Stimulated activated CD4-positive, alpha-beta T cell treated with anti-CD3 and anti-CD28 coated beads, Interleukin-4, amount 100 ng/mL, for 24 hours (primary cell): ENCODE measurements around the gene HTR4.

Source experiments
- DNase-seq: peaks from one replicate; pipeline ENCODE4 v3.0.0-alpha.2; 2020

Gene HTR4

DNA sequence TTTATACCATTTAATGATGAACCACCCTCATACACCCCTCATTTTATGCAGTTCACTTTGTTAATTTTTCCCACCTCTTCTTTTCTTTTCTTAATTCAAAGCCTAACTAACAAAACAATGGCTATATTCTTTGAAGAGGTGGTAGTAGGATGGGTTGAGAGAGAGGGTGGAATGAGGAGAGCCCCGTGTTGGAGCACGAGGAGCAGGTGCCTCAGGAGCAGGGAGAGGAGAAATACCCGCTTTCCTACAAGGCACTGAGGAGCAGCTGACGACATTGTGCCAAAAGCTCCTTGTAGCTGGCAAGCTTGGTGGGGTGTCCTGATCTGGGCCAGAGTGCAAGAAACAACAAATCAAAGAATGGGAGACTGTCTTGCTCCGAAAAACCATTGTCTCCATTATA lies 129.6 kb downstream of the HTR4 start:
- DNase-seq: no peak

DNA sequence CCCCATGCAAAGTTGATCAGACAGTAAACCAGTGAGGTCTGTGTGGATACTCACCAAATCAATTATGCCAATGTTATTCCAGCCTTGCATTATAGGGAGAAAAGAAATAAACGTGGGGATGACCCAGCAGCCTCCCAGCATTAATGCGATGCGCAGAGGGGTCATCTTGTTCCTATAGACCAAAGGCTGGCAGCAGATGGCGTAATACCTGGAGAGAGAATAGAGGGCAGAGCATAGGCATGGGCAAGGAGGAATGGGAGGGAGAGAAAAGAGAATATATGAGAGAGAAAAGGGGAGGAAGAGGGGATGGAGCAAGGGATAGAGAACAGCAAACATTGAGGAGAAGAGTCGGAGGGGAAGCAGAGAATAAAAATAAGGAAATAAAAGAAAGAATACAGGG lies 131.2 kb downstream of the HTR4 start:
- DNase-seq: no peak

DNA sequence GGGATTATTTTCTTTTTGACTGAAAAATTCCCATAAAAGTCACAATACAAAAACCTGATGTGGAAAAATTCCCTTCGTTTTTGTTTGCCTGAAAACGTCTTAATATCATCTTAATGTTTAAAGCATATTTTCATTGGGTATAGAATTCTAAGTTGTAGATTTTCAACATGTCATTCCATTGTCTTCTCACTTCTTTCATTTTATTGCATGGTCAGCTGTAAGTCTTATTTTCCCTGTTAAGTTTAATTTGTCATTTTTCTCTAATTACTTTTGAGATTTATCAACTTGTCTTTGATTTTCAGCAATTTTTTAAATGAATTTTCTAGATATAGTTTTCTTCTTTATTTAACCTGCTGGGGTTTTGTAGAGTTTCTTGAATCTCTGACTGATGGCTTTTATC lies 138.9 kb downstream of the HTR4 start:
- no peak for DNase-seq

DNA sequence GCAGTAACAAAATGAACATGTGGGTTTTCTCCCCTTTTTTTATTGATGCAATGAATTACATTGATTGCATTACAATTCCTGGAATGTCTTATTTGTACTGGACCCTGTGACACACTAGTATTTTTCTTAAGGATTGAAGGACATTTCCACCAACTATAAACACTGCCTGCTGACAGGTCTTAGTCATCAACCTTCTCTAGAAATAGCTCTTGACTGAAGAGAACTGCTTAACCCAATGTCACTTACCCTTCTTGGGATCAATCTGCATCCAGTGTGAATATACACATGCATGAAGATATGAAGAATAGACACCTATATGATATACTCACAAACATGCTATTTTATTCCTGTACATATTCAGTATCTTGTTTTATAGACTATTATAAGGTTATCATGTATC lies 140.0 kb downstream of the HTR4 start:
- DNase-seq: no peak

DNA sequence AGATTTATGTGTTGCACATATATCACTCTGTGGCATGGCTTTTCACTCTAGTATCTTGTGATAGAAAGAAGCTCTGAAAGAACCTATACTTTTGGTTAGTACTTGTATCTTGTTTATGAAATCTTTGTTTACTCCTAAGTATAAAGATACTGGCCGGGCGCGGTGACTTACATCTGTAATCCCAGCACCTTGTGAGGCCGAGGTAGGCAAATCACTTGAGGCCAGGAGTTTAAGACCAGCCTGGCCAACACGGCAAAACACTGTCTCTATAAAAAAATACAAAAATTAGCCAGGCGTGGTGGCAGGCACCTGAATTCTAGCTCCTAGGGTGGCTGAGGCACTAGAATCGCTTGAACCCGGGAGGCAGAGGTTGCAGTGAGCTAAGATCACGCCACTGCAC lies 141.8 kb downstream of the HTR4 start:
- DNase-seq: no peak

DNA sequence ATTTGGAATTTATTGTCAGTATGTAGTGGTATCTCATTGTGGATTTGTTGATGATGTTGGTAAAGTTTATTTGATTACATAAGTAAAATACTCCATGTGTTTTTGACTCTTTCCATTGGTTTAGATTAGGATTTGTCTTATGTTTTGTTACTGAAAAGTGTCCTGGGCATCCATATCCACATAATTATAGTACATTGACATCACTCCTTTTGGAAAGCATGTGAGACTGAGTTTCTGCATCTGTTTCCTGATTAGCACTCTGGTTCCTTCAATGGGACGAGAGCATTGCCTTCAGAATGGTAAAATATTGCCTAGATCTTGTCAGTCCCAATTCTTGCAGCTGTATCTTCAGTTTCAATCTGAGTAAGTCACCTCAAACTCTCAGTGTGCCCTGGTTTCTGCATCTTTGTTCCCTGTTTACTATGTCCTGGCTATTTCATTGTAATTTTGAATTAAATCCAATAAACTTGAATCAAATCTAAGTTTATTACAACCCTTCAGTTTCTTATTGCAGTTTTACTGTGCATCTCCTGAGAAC lies 142.4 kb downstream of the HTR4 start:
- no peak for DNase-seq

DNA sequence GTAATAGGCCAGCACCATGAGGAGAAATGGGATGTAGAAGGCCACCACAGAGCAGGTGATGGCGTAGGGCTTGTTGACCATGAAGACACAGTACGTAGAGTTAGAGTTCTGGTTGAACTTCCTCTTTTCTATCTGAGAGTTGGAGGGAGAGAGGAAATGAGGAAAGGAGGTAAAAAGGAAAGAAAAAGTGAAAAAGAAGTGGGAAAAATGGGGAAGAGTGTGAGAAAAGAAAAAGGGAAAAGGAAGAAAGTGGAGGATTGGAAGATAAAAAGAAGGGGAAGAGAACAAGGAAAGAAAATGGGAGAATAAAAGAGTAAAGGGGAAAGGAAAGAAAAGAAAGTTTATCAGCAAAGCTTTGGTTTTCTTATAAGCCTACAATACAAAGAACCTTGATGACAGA lies 144.4 kb downstream of the HTR4 start:
- DNase-seq: no peak

DNA sequence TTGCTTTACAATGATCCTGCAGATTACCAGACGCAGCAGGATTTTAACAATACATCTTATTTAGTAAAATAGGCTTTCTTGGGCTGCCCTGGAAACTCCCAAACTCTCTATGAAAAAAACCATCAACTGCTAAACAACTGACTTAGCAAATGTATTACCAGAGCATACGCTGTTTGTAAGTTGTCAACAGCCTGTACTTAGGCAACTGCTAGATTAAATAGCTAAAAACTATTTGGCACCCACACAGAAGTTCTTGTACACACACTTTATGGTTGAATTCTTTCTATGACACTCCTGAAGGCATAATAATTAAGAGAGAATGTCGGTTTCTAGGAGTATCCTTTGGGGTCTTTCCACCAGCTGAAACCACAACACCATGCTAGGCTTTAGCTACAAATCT lies 146.7 kb downstream of the HTR4 start:
- DNase-seq: no peak

DNA sequence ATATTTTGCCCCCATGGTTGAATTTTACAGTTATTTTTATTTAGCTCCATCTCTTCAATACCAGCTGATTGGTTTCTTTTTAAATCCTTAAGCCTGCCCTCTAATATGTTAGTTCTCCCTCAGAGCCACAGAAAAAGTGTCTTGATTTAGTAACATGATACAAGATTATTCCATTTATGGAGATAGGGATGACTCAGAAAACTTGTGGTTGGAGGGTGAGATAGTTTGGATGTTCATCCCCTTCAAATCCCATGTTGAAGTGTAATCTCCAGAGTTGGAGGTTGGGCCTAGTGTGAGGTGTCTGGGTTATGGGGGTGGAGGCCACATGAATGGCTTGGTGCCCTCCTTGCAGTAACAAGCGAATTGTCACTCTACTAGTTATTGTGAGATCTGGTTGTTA lies 154.9 kb downstream of the HTR4 start:
- no peak for DNase-seq

DNA sequence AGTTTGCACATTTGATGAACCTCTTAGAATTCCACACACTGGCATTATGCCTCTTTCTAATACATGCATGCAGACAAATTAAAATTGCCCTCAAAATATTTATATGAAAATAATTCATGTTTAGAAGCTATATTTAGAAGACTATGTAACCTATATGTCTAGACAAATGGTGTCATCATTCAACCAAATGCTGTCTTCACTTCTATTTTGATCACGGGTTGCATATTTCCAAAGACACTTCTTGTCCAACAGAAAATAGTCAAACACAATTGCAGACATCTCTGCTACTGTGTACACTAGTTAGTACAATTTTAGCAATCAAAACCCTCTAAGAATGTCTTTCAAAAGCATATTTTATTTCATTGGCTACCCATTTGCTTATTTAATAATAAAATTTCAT lies 156.6 kb downstream of the HTR4 start:
- no peak for DNase-seq

DNA sequence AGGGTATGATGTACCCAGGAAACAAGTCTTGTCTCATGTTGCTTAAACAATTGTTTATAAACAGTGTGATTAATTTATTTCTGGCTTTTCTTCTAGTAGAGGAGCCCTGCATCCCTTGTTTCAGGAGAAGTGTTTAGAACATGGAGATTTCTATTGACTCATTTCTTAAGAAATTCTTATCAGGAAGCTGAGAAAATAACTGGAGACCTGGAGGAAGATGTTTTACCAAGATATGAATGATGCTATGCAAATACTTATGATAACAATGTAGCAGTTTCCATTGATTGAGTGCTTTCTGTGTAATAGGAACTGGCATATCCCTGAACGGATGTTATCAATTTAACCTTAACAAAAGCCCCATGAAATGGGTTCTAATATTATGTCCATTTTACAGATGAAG lies 162.0 kb downstream of the HTR4 start:
- no peak for DNase-seq

DNA sequence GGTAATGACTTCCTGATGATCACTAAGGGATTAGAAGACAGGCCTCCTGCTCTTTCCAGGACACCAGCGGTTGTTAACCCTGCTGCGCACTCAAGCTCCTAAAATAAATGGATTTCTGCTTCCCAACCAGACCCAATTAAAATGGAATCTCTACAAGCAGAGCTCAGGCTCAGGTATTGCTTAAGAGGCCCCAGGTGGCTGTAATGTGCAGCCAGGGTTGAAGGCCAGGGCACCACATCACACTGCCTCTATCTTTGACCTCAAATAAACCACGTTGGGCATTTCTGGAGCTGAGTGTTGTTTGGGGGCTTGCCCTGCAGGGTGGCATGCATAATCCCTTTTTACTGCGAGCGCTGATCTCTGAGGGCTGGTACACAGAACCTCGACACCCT lies 162.5 kb downstream of the HTR4 start:
- DNase-seq: no peak

DNA sequence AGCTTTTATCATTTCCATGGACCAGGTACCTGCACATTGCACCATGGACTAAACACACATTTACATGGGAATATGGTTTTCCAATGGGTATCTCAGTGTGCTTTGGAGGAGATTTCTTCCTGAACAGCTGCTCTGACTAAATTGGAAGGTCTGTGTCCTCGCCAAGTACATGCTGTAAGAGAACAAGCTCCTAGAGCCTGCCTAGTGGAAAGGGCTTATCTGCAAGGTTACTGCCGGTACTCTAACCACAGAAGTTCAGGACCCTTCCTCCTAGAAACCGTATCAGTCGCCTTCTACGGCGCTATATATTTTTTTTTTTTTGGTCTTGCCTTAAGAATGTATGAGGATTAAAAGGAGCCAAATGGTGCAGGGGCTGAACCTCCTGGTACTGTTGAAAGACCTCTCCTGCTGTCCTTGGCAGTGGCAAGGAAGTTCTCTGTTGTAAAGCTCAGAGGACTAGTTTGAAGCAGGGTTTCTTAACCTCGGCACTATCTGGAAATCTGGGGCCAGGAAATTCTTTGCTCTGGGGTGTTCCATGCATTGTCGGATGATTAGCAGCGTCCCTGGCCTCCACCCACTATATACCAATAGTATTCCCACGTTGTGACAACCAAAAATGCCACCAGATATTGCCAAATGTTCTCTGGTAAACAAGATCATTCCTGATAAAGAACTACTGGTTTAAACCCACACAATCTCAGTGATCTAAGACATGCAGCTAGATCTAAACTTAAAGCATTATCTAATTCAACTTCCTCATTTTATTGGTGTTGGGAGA lies 163.1 kb downstream of the HTR4 start:
- no peak for DNase-seq

DNA sequence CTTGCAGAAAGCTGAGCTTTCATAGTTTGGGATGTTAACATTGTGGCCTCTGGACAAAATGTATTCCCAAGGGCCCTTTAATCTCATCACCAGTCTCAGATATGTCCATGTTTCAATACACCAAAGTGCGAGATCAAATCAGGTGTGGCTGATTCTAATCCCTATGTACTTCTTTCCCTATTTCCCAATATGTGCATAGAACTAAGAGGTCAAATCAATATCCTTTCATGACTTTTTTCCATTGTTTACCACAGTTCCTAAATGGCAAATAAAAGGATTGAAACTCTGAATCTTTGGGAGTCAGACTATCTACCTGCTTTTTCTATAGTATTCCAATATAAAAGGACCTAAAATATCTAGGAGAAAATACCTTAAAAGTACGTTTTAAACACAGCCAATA lies 165.6 kb downstream of the HTR4 start:
- no peak for DNase-seq

DNA sequence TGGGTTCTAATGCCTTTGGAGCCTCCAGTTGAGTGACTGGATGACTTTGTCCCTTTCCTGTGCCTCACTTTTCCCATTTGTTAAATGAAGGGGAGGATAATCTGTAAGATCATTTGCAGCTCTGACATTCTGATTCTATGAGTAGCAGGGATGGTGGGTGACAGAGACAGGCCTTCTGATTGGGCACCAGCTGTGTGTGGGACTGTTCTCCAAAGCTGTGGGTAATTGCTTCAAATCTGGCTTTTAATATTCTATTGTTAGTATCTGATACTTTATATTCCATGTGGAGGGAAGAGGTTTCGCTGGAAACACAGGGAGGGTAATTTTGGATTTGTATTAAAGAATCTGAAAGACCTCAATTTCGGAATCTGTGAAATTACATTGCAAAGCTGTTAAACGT lies 167.9 kb downstream of the HTR4 start:
- DNase-seq: no peak

DNA sequence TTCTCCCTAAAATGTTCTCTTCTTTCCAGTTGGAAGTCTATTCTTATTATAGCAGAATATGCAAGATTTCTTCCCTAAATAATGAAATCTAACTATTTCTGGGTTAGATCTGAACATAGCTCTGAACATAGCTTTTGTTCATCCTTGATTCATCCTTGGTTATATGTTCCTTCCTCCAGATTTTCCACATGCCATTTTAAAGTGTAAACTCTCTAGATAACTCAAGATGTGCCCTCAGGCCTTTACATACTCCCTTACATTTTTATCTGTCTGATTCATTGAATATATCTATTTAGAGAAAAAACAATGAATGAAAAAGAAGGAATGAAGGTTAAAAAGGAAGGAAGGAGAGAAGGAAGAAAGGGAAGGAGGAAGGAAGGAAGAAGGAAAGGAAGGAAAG lies 169.7 kb downstream of the HTR4 start:
- DNase-seq: no peak

DNA sequence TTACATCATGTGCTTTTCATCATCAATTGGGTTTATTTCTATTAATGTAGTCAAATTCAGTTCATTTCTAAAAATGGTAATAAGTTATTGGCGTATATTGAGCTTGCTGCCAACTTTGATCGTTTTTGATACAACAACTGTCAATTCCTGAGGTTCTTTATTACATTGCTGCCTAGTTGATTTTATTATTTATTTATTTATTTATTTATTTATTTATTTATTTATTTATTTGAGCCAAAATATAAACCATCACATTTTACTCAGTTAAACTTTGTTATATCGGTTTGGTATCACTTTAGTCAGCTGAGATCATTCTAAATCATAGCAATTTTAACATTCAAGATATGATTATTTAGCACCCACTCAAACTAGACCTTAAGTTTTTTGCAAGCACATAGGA lies 170.6 kb downstream of the HTR4 start:
- no peak for DNase-seq

DNA sequence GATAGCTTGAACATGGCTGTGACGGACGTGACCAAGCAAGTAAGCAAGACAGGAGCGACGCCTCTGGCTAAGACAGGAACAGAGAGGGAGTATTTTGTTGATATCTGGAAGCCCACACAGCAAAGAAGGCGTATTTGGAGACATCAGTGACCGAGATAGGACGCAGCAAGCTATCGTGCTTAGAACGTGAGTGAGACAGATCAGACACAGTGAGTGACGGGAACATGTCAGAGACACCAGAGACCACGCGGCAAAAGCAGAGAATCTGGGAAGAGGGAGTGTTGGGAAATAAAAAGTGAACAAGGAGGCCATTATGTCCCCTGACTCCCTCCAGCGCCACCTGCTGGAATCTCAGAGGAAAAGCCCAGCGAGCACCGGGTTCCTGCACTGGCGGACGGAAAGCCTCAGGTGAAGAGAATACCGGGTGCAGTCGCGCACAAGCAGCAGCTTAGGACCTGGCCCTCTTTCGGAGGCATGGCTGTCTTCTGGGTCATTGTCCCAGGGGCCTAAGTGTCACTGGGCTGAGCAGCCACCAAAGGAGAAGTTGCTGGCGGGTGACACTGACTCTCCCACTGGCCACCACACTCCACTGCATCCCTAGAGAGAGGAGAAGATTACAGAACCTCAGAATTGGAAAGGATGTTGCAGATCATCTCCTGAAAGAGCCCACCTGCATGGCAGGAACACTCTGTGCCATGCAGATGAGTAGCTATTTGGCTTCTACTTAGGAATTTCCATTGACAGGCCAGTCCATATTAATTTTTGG lies 171.4 kb downstream of the HTR4 start:
- peak; percentile 62 for DNase-seq

DNA sequence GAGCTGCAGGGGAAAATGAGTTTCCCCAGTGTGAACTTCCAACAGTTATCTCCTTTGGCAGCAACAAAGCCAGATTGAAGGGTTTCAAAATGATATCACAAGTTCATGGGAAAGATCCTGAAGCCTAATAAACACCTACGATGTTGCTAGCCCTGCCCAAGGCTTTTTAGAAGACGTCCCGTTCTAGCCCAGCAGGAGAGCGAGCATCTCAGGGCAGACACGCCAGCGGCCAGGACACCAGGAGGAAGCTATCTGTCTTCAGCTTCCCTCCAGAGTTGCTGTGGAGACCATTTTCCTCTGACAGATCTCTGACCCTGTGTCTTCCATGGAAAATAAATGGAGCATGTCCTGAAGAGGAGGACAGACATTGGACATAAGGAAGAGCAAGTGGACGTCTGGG lies 172.1 kb downstream of the HTR4 start:
- no peak for DNase-seq

DNA sequence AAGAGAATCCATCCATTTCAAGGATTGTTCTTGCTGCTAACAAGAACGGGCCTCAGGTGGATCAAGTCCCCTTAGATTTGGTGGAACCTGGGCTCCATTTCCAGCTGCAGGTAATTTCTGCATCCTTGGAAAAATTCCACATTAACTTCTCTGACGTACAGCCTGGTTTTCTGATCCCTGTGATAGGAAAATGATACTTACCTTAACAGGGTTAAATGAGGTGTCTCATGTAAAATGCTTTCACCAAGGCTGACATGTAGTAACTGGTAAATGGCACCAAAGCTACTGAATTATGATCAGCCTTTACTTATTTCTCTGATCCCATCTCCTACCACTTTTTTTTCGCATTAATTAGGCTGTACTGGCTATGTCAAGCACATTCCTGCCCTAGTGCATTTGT lies 176.9 kb downstream of the HTR4 start:
- DNase-seq: no peak

DNA sequence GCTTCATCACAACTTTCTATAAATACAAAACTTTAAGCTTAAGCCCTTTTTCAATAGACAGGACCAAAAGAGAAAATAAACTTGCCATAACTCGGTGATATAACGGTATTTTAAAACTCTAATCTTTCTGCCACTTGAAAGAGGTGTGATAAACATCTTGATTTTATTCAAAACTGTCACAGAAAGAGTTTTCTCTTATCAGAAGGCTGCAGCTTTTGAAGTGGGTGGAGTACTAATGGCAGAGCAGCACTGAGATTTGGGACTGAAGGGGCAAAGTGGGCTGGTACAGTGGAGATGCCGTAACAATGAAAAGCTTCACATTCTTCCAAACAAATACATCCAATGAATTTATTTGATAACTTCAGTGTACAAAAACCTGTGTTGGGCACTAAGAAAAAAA lies 178.0 kb downstream of the HTR4 start:
- no peak for DNase-seq

DNA sequence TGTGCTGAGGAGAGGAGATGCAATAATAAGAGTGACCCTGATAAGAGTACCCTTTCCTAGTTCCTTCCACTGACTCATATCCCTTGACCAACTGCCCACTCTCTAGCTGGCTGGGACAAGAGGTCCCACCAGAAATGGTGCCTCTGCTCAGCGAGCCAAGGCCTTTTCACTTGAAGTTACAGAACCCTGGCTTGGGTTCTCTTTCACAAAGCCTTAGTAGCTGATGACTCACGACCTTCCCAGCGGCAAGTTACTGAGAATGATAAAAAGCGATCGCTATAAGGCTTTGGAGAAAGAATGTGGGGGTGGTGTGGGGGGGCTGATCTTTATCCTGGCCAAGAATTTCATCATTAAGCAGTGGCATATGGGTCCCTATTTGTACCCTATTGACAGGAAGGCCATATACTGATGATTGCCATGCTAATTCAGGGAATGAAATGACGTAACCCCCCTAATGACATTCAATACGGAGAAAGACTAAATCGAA lies 180.3 kb downstream of the HTR4 start:
- no peak for DNase-seq

DNA sequence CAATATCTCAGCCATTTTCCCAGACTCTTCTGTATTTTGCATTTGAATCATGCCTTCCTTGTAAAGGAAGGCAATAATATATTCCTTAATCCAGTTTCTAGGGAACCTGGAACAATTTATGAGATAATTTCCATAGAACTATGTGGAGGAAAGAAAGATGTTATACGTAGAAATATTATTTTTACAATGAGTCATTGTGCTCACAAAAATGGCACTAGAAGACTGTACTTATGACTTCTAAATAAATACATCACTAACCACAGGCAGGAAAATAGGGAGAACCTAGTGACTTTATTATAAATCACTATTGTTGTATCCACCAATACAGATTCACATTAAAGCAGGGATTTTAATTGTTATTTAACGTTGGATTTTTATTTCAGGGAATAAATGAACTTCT lies 182.9 kb downstream of the HTR4 start:
- DNase-seq: no peak

DNA sequence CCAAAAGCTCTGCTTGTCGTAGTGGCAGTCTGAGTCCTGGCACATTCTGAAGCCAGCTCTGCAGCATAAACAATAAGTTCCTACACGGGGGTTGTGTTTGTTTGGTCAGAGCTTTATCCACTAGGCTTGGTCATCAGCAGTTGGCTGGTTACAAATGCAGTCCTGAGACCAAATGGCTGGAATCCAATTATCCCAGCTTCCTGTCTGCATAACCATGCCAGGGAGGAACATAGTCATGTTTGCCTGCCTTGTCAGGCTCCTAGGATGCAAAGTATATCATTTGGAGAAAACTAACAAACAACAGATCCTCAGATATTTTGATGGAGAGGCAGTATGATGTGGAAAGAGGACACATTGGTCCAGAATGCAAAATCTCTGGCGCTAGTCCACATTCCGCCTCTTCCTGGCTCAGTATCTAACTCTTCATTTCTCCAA lies 184.8 kb downstream of the HTR4 start:
- DNase-seq: no peak
